GM23248 (cell line): Measurements from ENCODE around the gene RNF130.

Source experiments
- EZH2 ChIP-seq: fragments of 200-600 bp; sonication (generic); IDR thresholded peaks from 2 replicates; pipeline ENCODE4 v1.6.1; 2018; ENCODE audit warnings: antibody characterized with exemption, mild to moderate bottlenecking; ENCODE audit not compliant: insufficient read depth, poor library complexity, severe bottlenecking
- EZH2phosphoT487 ChIP-seq: fragments of 200-600 bp; sonication (generic); IDR thresholded peaks from 2 replicates; pipeline ENCODE4 v1.6.1; 2018; ENCODE audit warnings: antibody characterized with exemption, moderate library complexity, mild to moderate bottlenecking, low read depth; ENCODE audit not compliant: insufficient read depth

DNA sequence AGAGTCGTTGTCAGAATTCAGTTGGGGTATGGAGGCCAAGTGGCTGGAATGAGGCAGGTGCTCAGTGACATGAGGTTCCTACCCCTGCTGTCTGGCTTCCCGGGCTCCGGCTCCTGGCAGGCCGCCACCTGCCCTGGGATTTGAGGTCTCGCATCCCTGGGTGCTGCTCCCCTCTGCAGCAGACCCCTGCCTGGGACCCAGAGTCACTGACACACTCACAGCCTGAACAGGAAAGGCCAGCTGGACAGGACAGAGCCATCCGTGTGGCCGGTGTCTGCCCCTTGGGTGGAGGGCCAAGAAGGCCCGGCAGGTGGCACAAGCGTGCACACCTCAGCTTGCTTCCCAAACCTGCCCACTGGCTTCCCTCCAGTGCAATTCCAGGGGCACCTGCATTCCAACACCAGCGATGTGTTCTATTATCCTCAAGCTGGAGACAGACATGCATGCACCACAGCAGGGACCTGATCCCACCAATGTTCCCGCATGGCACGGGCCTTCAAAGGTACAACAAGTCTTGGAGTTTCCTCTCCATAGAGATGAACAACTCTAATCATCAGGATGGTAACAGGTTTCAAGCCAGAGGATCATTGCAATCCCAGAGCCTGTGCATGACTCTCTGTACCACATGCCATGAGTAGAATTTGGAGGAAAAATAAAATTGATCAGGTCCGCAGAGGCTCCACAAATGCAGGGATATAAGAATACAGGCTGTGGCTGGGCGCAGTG, 45.6 kb upstream of the RNF130 start:
- no peak for TF ChIP-seq EZH2
- no peak for TF ChIP-seq EZH2phosphoT487
